Mesenchymal stem cell (in vitro differentiated cells and primary cell): ENCODE data around the gene FXYD6.
A peak's percentile ranks its signal among the peaks of the same experiment; 100 is the strongest.

Experiments
- DNase-seq: peaks from one replicate; pipeline ENCODE4 v3.0.0-alpha.2; 2013
- H2AFZ ChIP-seq: one replicate; pipeline ENCODE4 v1.6.1; 2013; ENCODE audit warnings: low read depth, mild to moderate bottlenecking, control low read depth, inconsistent platforms, low read length, moderate library complexity
- H2AK5ac ChIP-seq: 2 replicates; pipeline ENCODE4 v1.6.1; 2013; ENCODE audit warnings: low read length, moderate library complexity, mild to moderate bottlenecking, inconsistent platforms; ENCODE audit not compliant: severe bottlenecking
- H2BK120ac ChIP-seq: one replicate; pipeline ENCODE4 v1.6.1; 2013; ENCODE audit warnings: low read depth, mild to moderate bottlenecking, inconsistent platforms, low read length, moderate library complexity
- H2BK12ac ChIP-seq, 2 experiments: one replicate each; pipeline ENCODE4 v1.6.1; 2013; ENCODE audit warnings: inconsistent platforms in 2 of 2, low read length in 2 of 2, mild to moderate bottlenecking in 2 of 2, moderate library complexity in 2 of 2, control low read depth in 1 of 2
- H2BK15ac ChIP-seq: one replicate; pipeline ENCODE4 v1.6.1; 2013; ENCODE audit warnings: mild to moderate bottlenecking, low read depth, inconsistent platforms; ENCODE audit not compliant: poor library complexity, severe bottlenecking
- H2BK5ac ChIP-seq: 2 replicates; pipeline ENCODE4 v1.6.1; 2013; ENCODE audit warnings: low read depth, mild to moderate bottlenecking, low read length, control low read depth, inconsistent platforms; ENCODE audit not compliant: poor library complexity, severe bottlenecking
- H3K14ac ChIP-seq, 2 experiments: one replicate each; pipeline ENCODE4 v1.6.1; 2013; ENCODE audit warnings: inconsistent platforms in 2 of 2, low read length in 2 of 2, control low read depth in 1 of 2, mild to moderate bottlenecking in 1 of 2, moderate library complexity in 1 of 2
- H3K18ac ChIP-seq, 2 experiments: one replicate each; pipeline ENCODE4 v1.6.1; 2013; ENCODE audit warnings: inconsistent platforms in 2 of 2, low read length in 2 of 2, control low read depth in 1 of 2, low read depth in 1 of 2, mild to moderate bottlenecking in 1 of 2
- H3K23ac ChIP-seq, 2 experiments: one replicate each; pipeline ENCODE4 v1.6.1; 2013; ENCODE audit warnings: inconsistent platforms in 2 of 2, low read length in 2 of 2, mild to moderate bottlenecking in 2 of 2, moderate library complexity in 2 of 2, control low read depth in 1 of 2
- H3K27ac ChIP-seq: 2 replicates; pipeline ENCODE4 v1.5.1; 2013; ENCODE audit warnings: mild to moderate bottlenecking, moderate library complexity, low read length, control low read depth, inconsistent platforms; ENCODE audit not compliant: poor library complexity, severe bottlenecking
- H3K27me3 ChIP-seq, 2 experiments: 2 replicates each; pipeline versions ENCODE4 v1.6.1 to v1.7.0; 2013; ENCODE audit warnings: low read length in 2 of 2, mild to moderate bottlenecking in 2 of 2, moderate library complexity in 2 of 2, control low read depth in 1 of 2, inconsistent platforms in 1 of 2; ENCODE audit not compliant: control insufficient read depth in 1 of 2, insufficient read depth in 1 of 2
- H3K36me3 ChIP-seq, 2 experiments: 2 replicates each; pipeline versions ENCODE4 v1.6.1 to v1.7.0; 2013; ENCODE audit warnings: low read length in 2 of 2, control low read depth in 1 of 2, inconsistent platforms in 1 of 2, low read depth in 1 of 2, mild to moderate bottlenecking in 1 of 2; ENCODE audit not compliant: insufficient read depth in 2 of 2, control insufficient read depth in 1 of 2
- H3K4ac ChIP-seq, 2 experiments: one replicate each; pipeline ENCODE4 v1.6.1; 2013; ENCODE audit warnings: inconsistent platforms in 2 of 2, low read length in 2 of 2, mild to moderate bottlenecking in 2 of 2, moderate library complexity in 2 of 2, control low read depth in 1 of 2, low read depth in 1 of 2
- H3K4me1 ChIP-seq: 2 replicates; pipeline ENCODE4 v1.6.1; 2013; ENCODE audit warnings: low read depth, low read length, control low read depth; ENCODE audit not compliant: control insufficient read depth, insufficient read depth
- H3K4me2 ChIP-seq: 2 replicates; pipeline ENCODE4 v1.6.1; 2013; ENCODE audit warnings: low read length, mild to moderate bottlenecking, inconsistent platforms; ENCODE audit not compliant: poor library complexity, severe bottlenecking
- H3K4me3 ChIP-seq, 2 experiments: 2 replicates each; pipeline versions ENCODE4 v1.5.1 to v1.7.0; 2013; ENCODE audit warnings: low read length in 2 of 2, mild to moderate bottlenecking in 2 of 2, control low read depth in 1 of 2, low read depth in 1 of 2; ENCODE audit not compliant: insufficient read depth in 1 of 2
- H3K79me1 ChIP-seq: replicated peaks from 2 replicates; pipeline ENCODE4 v1.6.1; 2013; ENCODE audit warnings: mild to moderate bottlenecking, control low read depth, low read length, inconsistent platforms; ENCODE audit not compliant: poor library complexity, severe bottlenecking
- H3K9ac ChIP-seq: 2 replicates; pipeline ENCODE4 v1.7.0; 2013; ENCODE audit warnings: mild to moderate bottlenecking, low read length, moderate library complexity
- H3K9me3 ChIP-seq: 2 replicates; pipeline ENCODE4 v1.7.0; 2013; ENCODE audit warnings: mild to moderate bottlenecking, low read length; ENCODE audit not compliant: control insufficient read depth
- H4K8ac ChIP-seq: one replicate; pipeline ENCODE4 v1.6.1; 2013; ENCODE audit warnings: inconsistent platforms, mild to moderate bottlenecking, low read length, moderate library complexity
- H4K91ac ChIP-seq: one replicate; pipeline ENCODE4 v1.6.1; 2013; ENCODE audit warnings: mild to moderate bottlenecking, low read length, inconsistent platforms
- WGBS: methylation state at CpG from one replicate; pipeline ENCODE4 v1.1.7; 2013; ENCODE audit warnings: mixed read lengths; 5-methylcytosine and 5-hydroxymethylcytosine counted together

Gene FXYD6

GRCh38 chr11:117874253-117874909 is 2.1 kb downstream of the FXYD6 start:
- peaks cover 35% of the 10 kb centered on the region for H3K4me1 ChIP-seq

DNA sequence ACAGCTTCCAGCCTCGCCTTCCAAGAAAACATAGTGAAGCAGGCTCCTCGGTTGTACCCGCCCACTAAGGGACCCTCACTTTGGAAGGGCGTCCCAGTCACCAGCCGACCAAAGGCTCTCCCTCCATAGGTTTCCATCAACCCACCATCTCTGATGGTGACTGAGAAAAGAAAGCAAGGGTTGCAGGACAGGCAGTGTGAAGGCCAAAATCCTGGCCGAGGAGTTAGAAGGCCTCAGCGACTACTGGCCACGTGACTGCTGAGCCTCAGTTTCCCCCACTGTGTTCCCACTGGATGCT is 2.7 kb downstream of the FXYD6 start:
- 81% methylated on average over 8 of the region's 8 CpGs for WGBS
- peaks cover 40% of the 10 kb centered on the region for H3K4me1 ChIP-seq
- no peaks in the 10 kb centered on the region for H3K9me3 ChIP-seq
- H2BK12ac ChIP-seq = no peak overlapping the region
- no peak overlapping the region for H2AK5ac ChIP-seq
- no peak overlapping the region for H2BK5ac ChIP-seq
- peaks cover 0 to 75% of the 10 kb centered on the region in 2 experiments for H3K27me3 ChIP-seq
- H3K4me3 ChIP-seq = no peak overlapping the region
- H3K9ac ChIP-seq = no peak overlapping the region
- no peak overlapping the region for H3K4ac ChIP-seq
- peaks cover 0 to 12% of the 10 kb centered on the region in 2 experiments for H3K36me3 ChIP-seq
- no peak overlapping the region for H2BK15ac ChIP-seq
- DNase-seq = no peak
- H3K14ac ChIP-seq = no peak overlapping the region
- H3K18ac ChIP-seq = no peak overlapping the region
- H3K23ac ChIP-seq = no peak overlapping the region
- H3K79me1 ChIP-seq = peaks cover 25% of the 10 kb centered on the region
- no peak overlapping the region for H3K27ac ChIP-seq
- no peak overlapping the region for H3K4me2 ChIP-seq
- peak overlapping the region; percentile 42 for H2BK120ac ChIP-seq
- H2AFZ ChIP-seq = no peak overlapping the region
- no peak overlapping the region for H4K91ac ChIP-seq
- no peak overlapping the region for H4K8ac ChIP-seq

More at GRCh38 chr11:117874253-117874909, 2.1 kb downstream of the FXYD6 start:
- Histone ChIP-seq H3K27ac (no peak overlapping the region), H3K27me3 (peaks cover 5 to 81% of the 10 kb centered on the region in 2 experiments), H3K18ac (peak overlapping the region in 1 of 2 experiments; percentile 34), H3K4me2 (no peak overlapping the region), H3K23ac (no peak overlapping the region), H4K8ac (no peak overlapping the region), H3K9me3 (no peaks in the 10 kb centered on the region), H2AK5ac (no peak overlapping the region), H2BK12ac (no peak overlapping the region), H4K91ac (no peak overlapping the region), H3K79me1 (peaks cover 21% of the 10 kb centered on the region), H2BK120ac (no peak overlapping the region), H2BK15ac (peak overlapping the region; percentile 69), H3K4me3 (no peak overlapping the region), H3K14ac (no peak overlapping the region), H3K9ac (no peak overlapping the region), H3K36me3 (peaks cover 0 to 12% of the 10 kb centered on the region in 2 experiments), H3K4ac (no peak overlapping the region), H2BK5ac (no peak overlapping the region), H2AFZ (no peak overlapping the region)
- 74% methylated on average over 15 of the region's 16 CpGs for WGBS
- no peak for DNase-seq

- Histone ChIP-seq H3K4me2 (no peak overlapping the region), H2BK5ac (no peak overlapping the region), H3K79me1 (peaks cover 25% of the 10 kb centered on the region), H3K4ac (no peak overlapping the region), H3K18ac (no peak overlapping the region), H2BK15ac (no peak overlapping the region), H4K8ac (no peak overlapping the region), H3K4me1 (peaks cover 40% of the 10 kb centered on the region), H3K23ac (no peak overlapping the region), H3K9me3 (no peaks in the 10 kb centered on the region), H2AK5ac (no peak overlapping the region), H3K27me3 (peaks cover 0 to 69% of the 10 kb centered on the region in 2 experiments), H3K27ac (no peak overlapping the region), H3K36me3 (peaks cover 0 to 12% of the 10 kb centered on the region in 2 experiments), H2AFZ (no peak overlapping the region), H2BK12ac (no peak overlapping the region), H3K9ac (no peak overlapping the region), H3K14ac (no peak overlapping the region), H2BK120ac (peak overlapping the region; percentile 42), H4K91ac (no peak overlapping the region), H3K4me3 (no peak overlapping the region)
- 96% methylated on average over 15 of the region's 15 CpGs for WGBS
- DNase-seq = no peak
Measured at GRCh38 chr11:117872975-117873827, 3.3 kb downstream of the FXYD6 start.

GRCh38 chr11:117872420-117872961 is 4.0 kb downstream of the FXYD6 start:
- H2AK5ac ChIP-seq = no peak overlapping the region
- 93% methylated on average over 12 of the region's 12 CpGs for WGBS
- no peak overlapping the region for H3K9ac ChIP-seq
- H3K23ac ChIP-seq = no peak overlapping the region
- no peak overlapping the region for H3K4me2 ChIP-seq
- H3K18ac ChIP-seq = no peak overlapping the region
- H3K14ac ChIP-seq = peak overlapping the region in 1 of 2 experiments; percentile 8
- no peak overlapping the region for H4K8ac ChIP-seq
- H3K27ac ChIP-seq = no peak overlapping the region
- peaks cover 0 to 15% of the 10 kb centered on the region in 2 experiments for H3K36me3 ChIP-seq
- H2AFZ ChIP-seq = no peak overlapping the region
- no peak overlapping the region for H2BK15ac ChIP-seq
- no peak overlapping the region for H2BK12ac ChIP-seq
- peaks cover 30% of the 10 kb centered on the region for H3K79me1 ChIP-seq
- H2BK120ac ChIP-seq = no peak overlapping the region
- H3K4me1 ChIP-seq = peaks cover 38% of the 10 kb centered on the region
- no peak for DNase-seq
- peaks cover 0 to 68% of the 10 kb centered on the region in 2 experiments for H3K27me3 ChIP-seq
- no peak overlapping the region for H3K4ac ChIP-seq
- H3K9me3 ChIP-seq = no peaks in the 10 kb centered on the region
- H3K4me3 ChIP-seq = no peak overlapping the region
- H4K91ac ChIP-seq = no peak overlapping the region
- no peak overlapping the region for H2BK5ac ChIP-seq
